DOHH2 (cell line): ENCODE data around the gene RBL2.

Experiments used
- H3F3A ChIP-seq: fragments of 200-600 bp; sonication (generic), shearing (Covaris generic); 2 replicates; pipeline ENCODE4 v1.6.0; 2016; ENCODE audit warnings: antibody characterized with exemption, mild to moderate bottlenecking; ENCODE audit not compliant: control insufficient read depth, insufficient read depth
- H3K27ac ChIP-seq: fragments of 200-600 bp; sonication (generic); 2 replicates; pipeline ENCODE4 v1.5.1; 2014; ENCODE audit warnings: low read depth, mild to moderate bottlenecking, low read length, moderate library complexity
- H3K27me3 ChIP-seq: fragments of 200-600 bp; sonication (generic); 2 replicates; pipeline ENCODE4 v1.6.1; 2014; ENCODE audit warnings: mild to moderate bottlenecking, low read length, mixed read lengths; ENCODE audit not compliant: control insufficient read depth
- H3K36me3 ChIP-seq: fragments of 200-600 bp; sonication (generic); 2 replicates; pipeline ENCODE4 v1.6.1; 2014; ENCODE audit warnings: mild to moderate bottlenecking, low read length, moderate library complexity, mixed read lengths; ENCODE audit not compliant: control insufficient read depth
- H3K4me1 ChIP-seq: fragments of 200-600 bp; sonication (generic); 2 replicates; pipeline ENCODE4 v1.6.1; 2014; ENCODE audit warnings: mild to moderate bottlenecking, low read length, mixed read lengths; ENCODE audit not compliant: control insufficient read depth
- H3K4me2 ChIP-seq: fragments of 200-600 bp; sonication (generic); 2 replicates; pipeline ENCODE4 v1.6.0; 2014; ENCODE audit warnings: mild to moderate bottlenecking, low read length, moderate library complexity
- H3K4me3 ChIP-seq: fragments of 200-600 bp; sonication (generic); 2 replicates; pipeline ENCODE4 v1.5.1; 2014; ENCODE audit warnings: mild to moderate bottlenecking, low read length, mixed read lengths
- H3K79me2 ChIP-seq: fragments of 200-600 bp; sonication (generic); 2 replicates; pipeline ENCODE4 v1.6.1; 2014; ENCODE audit warnings: mild to moderate bottlenecking, low read length, mixed read lengths; ENCODE audit not compliant: control insufficient read depth
- H3K9me2 ChIP-seq: fragments of 200-600 bp; sonication (generic); replicated peaks from 2 replicates; pipeline ENCODE4 v1.6.1; 2014; ENCODE audit warnings: mild to moderate bottlenecking, low read length, mixed read lengths; ENCODE audit not compliant: control insufficient read depth
- H3K9me3 ChIP-seq: fragments of 200-600 bp; sonication (generic); 2 replicates; pipeline ENCODE4 v1.6.1; 2014; ENCODE audit warnings: antibody characterized with exemption, low read length, mixed read lengths; ENCODE audit not compliant: control insufficient read depth, insufficient read depth
- H4K20me1 ChIP-seq: fragments of 200-600 bp; sonication (generic); 2 replicates; pipeline ENCODE4 v1.6.0; 2014; ENCODE audit warnings: low read depth, mild to moderate bottlenecking, antibody characterized with exemption, low read length, moderate library complexity; ENCODE audit not compliant: control insufficient read depth, insufficient read depth
- CTCF ChIP-seq: fragments of 200-600 bp; sonication (generic); IDR thresholded peaks from one replicate; pipeline ENCODE4 v1.5.1; 2014; ENCODE audit warnings: antibody characterized with exemption, mild to moderate bottlenecking, low read depth, low read length; ENCODE audit not compliant: poor library complexity, severe bottlenecking
- EZH2phosphoT487 ChIP-seq: fragments of 200-600 bp; sonication (generic); IDR thresholded peaks from 2 replicates; pipeline ENCODE4 v1.6.1; 2017; ENCODE audit warnings: borderline replicate concordance, mild to moderate bottlenecking, antibody characterized with exemption, low read length, moderate library complexity, mixed read lengths

RBL2 gene

GRCh38 chr16:53413864-53414263 is 20.4 kb upstream of the RBL2 start:
- no peaks in the 10 kb centered on the region for H3K79me2 ChIP-seq
- H3K4me2 ChIP-seq, result no peak overlapping the region

GRCh38 chr16:53414381-53414780 is 19.9 kb upstream of the RBL2 start:
- Histone ChIP-seq H3K27ac (no peak overlapping the region), H3K4me1 (no peaks in the 10 kb centered on the region), H4K20me1 (no peaks in the 10 kb centered on the region), H3K36me3 (no peaks in the 10 kb centered on the region), H3K4me3 (no peak overlapping the region), H3K27me3 (no peaks in the 10 kb centered on the region), H3F3A (no peaks in the 10 kb centered on the region), H3K9me3 (no peaks in the 10 kb centered on the region; the same call in 1 of the 2 replicates), H3K9me2 (no peaks in the 10 kb centered on the region), H3K79me2 (no peaks in the 10 kb centered on the region), H3K4me2 (no peak overlapping the region)
- no peak for TF ChIP-seq CTCF
- TF ChIP-seq EZH2phosphoT487, result no peak

More at GRCh38 chr16:53413864-53414263, 20.4 kb upstream of the RBL2 start:
- Histone ChIP-seq H3K36me3 (no peaks in the 10 kb centered on the region), H3K4me3 (no peak overlapping the region), H3K9me3 (no peaks in the 10 kb centered on the region; the same call in 1 of the 2 replicates), H3K4me1 (no peaks in the 10 kb centered on the region), H3K27ac (no peak overlapping the region), H3K9me2 (no peaks in the 10 kb centered on the region), H3K27me3 (no peaks in the 10 kb centered on the region), H3F3A (no peaks in the 10 kb centered on the region), H4K20me1 (no peaks in the 10 kb centered on the region)
- TF ChIP-seq EZH2phosphoT487 (no peak), CTCF (no peak)

GRCh38 chr16:53415504-53415903 is 18.8 kb upstream of the RBL2 start:
- Histone ChIP-seq H3K4me2 (no peak overlapping the region), H3K4me3 (no peak overlapping the region), H4K20me1 (no peaks in the 10 kb centered on the region), H3K27ac (no peak overlapping the region), H3F3A (no peaks in the 10 kb centered on the region), H3K9me3 (no peaks in the 10 kb centered on the region; the same call in 1 of the 2 replicates), H3K36me3 (no peaks in the 10 kb centered on the region), H3K79me2 (no peaks in the 10 kb centered on the region), H3K27me3 (no peaks in the 10 kb centered on the region), H3K4me1 (no peaks in the 10 kb centered on the region), H3K9me2 (no peaks in the 10 kb centered on the region)
- TF ChIP-seq EZH2phosphoT487 (no peak), CTCF (no peak)
